Activated T-cell treated with anti-CD3 and anti-CD28 coated beads for 4 hours (primary cell): Measurements from ENCODE around the gene ZRANB2.

Experiments
- DNase-seq: peaks from one replicate; pipeline ENCODE4 v3.0.0-alpha.2; 2020

ZRANB2 gene

GRCh38 chr1:71068325-71069240 is 12.3 kb downstream of the ZRANB2 start:
- DNase-seq, result no peak

DNA sequence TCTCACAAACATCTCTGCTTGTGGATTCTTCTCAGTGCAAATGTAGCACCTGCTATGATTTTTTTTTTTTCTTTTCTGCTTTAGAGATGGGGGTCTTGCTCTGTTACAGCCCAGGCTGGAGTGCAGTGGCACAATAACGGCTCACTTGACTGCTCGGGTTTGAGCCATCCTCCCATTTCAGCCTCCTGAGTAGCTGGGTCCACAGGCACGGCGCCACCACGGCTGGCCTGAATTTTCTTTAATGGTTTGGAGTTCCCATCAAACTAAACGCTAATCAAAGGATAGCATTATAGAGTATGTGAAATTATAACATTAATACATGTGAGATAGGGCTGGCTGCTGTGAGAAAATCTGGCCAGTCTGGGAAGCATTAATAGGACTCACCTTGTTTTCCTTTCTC is 26.0 kb downstream of the ZRANB2 start:
- no peak for DNase-seq

GRCh38 chr1:71054281-71054731 is 26.5 kb downstream of the ZRANB2 start:
- DNase-seq, result no peak

DNA sequence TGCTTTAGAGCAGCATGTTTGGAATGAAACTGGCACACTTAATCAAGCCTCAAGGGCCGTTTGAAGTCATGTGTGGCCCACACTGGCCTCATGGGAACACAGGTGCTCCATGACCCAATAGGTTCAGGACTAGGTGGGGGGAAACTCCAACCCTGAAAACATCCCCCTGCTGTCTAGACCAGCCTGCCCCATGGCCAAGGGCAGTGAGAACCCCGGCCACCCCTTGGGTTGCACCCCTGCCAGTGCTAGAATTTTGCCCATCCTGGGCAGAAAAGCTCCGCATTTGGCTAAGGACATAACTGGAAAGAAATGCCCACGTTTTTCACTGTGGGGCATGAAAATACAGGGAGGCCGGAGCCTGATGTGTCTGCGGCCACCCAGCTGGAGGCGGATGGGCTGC is 27.1 kb downstream of the ZRANB2 start:
- DNase-seq, result no peak

DNA sequence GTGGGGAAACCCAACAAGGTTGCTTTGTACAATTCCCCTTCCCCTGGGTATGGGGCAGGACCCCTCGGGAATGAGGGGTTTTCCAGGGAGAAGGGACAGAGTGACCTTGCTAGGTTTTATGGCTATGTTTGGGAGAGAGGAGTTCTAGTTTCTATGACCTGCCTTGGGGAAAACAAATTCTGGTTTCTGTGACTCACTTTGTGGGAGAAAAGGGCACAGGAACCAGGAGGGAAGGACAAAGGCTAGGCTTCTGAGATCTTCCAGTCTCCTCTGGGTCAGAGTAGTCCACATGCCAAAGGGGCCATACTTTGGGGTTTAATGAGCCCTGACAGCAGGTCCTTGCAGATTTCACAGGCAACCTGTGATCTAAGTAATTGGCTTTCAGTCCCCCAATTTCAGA is 27.7 kb downstream of the ZRANB2 start:
- no peak for DNase-seq

- DNase-seq, result no peak
Measured at GRCh38 chr1:71049951-71050598, 30.8 kb downstream of the ZRANB2 start.

- peak; percentile 44 for DNase-seq
Measured at GRCh38 chr1:71047635-71048607, 32.9 kb downstream of the ZRANB2 start, which contains the start of gene PTGER3. TSS of gene PTGER3 (minus strand) at chr1:71047816. CDS start at chr1:71047577, 239 bp downstream.

GRCh38 chr1:71046891-71047634 is 33.8 kb downstream of the ZRANB2 start:
- DNase-seq, result no peak

- no peak for DNase-seq
Measured at GRCh38 chr1:71045463-71046028, 35.3 kb downstream of the ZRANB2 start.

GRCh38 chr1:71044833-71045232 is 36.0 kb downstream of the ZRANB2 start:
- no peak for DNase-seq

DNA sequence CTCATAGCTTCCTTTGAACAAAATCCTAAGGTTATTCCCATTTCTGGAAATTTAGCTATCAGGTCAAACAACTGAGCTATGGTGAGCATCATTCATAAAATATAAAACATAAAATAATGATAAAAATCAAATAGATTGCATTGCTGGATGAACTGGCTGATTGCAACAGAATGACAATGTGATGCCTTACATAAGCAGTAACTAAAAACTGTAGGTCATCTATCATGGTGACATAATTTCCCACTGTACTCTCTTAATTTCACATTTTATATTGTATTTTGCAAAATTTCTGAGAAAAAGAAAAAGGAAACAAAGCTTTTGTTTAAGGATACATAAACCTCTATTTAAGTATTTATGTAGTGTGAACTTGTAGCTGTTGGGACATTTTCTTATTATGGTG is 37.8 kb downstream of the ZRANB2 start:
- DNase-seq, result no peak

DNA sequence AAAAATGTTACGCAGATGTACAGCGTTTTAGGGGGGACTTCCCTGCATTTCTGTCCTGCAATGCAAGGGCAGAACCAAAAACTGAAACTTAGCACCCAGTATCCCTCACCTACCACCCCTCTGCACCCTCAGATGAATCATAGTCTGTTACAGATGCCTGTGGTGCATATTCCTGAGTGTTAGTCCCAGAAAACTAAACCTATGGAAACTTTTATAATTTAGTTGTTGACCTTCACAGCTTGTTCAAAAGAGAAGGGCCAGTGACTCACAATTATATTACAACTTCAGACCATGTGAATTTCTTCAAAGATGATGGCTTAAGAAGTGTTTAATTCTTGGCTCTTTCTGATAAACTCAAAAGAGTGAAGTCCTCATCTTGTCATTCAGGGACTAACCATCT is 39.0 kb downstream of the ZRANB2 start:
- DNase-seq, result no peak

GRCh38 chr1:71039661-71040262 is 41.1 kb downstream of the ZRANB2 start:
- DNase-seq, result no peak

DNA sequence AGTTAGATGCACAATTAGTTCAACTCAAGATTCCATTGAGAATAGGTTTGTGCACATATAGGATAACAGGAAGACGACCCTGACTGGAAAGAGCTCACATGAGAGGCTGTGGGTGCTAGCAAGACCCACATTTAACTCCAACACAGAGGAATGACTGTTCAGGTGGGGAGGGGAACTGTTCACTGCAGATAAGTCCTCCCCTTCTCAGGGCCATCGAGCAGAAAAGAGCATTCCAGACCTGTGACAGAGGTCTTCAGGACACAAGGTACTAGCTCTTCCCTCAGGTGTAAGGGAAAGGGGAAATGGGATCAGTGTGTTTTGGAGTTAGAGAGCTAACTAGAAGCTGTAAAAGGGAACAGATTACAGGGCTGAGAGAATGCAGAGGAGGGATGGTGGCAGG is 41.9 kb downstream of the ZRANB2 start:
- no peak for DNase-seq

GRCh38 chr1:71037829-71038620 is 42.8 kb downstream of the ZRANB2 start:
- no peak for DNase-seq

DNA sequence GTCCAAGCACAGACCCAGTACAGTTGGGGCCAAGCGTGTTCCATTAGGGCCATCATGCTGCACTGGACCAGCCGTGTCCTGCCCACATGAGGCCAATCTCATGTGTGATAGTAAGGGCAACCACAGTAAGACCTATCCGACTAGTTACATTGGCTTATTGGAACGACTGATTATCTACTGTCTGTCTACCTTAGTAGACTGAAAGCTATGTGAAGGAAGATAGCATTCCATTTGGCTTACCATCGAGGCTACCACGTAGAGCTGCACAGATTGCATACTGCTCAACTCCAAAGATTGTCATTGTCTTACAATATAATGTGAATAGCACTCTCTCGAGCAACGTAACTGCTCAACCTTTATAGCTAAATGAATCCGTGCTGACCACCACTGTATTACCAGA is 43.8 kb downstream of the ZRANB2 start:
- DNase-seq, result no peak

GRCh38 chr1:71033136-71033535 is 47.7 kb downstream of the ZRANB2 start:
- DNase-seq, result no peak

GRCh38 chr1:71031426-71031825 is 49.4 kb downstream of the ZRANB2 start:
- no peak for DNase-seq

DNA sequence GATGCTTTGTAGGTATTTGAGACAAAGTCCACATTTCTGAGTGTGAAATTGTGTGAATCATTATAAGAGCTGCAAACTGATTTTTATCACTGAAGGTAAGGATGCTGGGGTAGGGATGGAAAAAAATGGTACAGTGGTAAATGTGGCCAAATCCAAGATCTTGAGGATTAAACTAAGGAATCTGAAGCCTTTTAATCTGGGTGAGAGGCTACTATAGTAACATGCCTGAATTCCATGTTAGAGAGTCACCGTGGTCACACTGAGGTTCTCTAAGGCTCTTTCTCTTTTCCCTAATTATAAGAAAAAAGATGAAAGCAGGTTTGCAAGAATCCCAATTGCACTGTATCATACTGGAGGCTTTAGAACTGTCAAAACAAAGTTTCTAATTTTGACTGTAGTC is 50.8 kb downstream of the ZRANB2 start:
- no peak for DNase-seq

DNA sequence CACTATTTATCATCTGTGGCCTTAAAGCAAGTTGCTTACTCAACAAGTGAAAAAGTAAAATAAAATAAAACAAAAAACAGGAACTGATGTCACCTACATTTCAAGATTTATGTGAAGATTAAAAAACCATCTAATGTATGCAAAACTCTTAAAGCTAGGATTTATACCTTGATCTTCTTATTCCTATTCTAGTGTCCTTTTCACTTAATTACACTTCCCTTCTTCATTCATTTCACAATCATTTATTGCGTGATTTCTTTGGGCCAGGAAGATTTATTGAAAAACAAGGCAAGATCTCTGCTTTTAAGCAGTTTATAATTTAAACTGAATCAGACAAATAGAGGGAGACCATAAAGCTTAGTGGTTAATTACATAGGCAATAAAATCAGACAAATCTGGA is 51.9 kb downstream of the ZRANB2 start:
- DNase-seq, result no peak

DNA sequence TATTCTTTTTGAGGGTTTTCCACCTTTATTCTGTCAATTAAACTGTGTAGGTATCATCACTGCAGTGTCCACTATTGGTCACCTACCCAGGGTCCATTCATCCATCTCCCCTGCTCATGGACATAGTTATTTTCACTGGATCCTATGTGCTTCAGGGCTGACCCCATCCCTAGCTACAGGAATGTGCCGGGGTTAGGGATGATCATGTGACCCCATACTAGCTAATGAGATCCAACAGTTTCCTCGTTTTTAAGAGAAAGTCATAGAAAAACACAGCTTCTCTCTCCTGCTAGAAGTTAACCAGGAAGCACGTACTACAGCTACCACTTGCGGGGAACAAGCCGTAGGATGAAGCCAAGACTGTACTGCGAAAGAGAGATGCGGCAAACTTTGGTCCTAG is 52.8 kb downstream of the ZRANB2 start:
- no peak for DNase-seq
